ENCODE data around the gene SEMA4G.
A peak's percentile ranks its signal among the peaks of the same experiment; 100 is the strongest.

SEMA4G gene

DNA sequence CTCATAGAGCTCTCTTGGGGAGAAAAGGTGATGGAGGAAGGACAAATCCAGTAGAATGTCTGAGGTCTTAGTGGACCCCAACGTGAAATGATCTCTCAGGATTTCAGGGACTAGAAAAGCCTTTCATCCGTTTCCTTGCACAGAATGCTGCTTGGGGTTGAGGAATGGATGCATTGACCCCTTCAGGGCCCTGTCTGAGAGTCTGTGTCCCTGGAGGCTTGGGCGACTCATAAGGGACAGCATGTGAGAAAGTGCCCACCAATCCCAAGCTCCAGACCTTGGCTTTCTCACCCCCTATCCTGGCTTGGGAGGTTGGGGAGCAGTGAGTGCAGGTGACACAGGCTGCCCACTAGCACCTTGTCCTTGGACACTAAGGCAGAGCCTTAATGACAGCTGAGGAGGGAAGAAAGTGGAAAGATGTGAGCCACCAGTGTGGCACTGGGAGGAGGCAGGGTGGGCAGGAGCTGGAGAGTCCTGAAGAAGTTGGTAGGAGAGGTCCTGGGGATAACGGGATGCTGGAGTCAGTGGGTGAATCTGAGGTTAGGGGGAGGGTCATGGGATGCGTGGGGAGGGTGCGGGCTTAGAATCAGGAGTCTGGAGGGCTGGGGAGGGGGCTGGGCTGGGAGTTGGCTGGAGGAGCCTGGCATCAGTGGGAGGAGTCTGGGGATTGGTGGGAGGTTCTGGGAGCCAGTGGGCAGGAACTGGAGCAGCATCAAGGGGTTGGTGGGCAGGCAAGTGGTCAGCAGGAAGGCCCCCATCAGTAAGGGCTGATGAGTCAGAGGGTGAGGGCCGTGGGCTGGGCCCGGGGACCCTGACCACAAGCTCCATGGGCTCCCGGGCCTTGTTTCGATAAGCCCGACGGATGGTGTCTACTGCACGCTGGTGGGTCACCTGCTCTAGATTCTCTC, 38.9 kb downstream of the SEMA4G start:
- no peak for DNase-seq

GRCh38 chr10:101008823-101009423, 39.6 kb downstream of the SEMA4G start:
- DNase-seq: no peak

GRCh38 chr10:101010329-101010728, 41.0 kb downstream of the SEMA4G start:
- no peak for DNase-seq

DNA sequence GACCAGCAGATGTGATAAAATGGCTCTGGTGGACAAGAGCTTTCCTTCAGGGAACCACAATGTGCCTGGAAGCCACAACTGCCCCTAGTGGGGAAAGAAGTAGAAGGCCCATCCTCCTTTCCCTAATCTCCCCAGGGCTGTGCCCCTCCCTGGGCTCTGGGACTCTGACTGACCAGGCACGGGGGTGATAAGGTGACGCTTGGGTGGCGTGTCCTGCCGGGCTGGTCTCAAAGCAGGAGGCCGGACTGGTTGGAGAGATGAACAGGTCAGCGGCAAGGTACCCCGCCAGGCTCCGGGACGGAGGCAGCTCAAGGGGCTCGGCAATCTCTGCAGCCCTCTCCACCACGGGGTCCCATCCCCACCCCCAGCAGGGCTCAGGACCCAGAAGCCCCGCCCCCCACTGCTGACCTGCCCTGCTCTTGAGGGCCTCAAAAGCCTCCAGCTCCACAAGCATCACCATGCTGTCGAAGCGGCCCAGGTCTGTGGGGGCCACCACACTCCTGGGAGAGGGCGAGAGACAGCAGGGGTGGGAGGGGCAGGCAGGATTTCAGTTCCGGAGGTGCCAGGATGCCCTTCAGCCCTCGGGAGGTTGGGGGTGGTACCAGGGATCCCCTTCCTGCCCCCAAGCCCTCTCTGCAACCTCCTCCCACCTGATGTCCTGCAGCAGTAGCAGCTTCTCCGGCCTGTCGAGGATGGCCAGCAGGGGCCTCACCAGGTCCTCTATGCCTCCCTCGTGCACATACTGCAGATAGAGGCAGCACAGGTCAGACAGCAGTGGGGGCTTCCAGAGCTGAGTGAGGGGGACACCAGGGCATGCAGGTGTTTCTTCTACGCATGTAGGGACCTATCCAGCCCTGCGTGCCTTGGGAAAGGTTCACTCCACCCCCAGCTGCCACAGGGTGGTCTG, 42.5 kb downstream of the SEMA4G start:
- DNase-seq: no peak

GRCh38 chr10:101012525-101013364, 43.4 kb downstream of the SEMA4G start:
- peak; percentile 73 for DNase-seq

DNA sequence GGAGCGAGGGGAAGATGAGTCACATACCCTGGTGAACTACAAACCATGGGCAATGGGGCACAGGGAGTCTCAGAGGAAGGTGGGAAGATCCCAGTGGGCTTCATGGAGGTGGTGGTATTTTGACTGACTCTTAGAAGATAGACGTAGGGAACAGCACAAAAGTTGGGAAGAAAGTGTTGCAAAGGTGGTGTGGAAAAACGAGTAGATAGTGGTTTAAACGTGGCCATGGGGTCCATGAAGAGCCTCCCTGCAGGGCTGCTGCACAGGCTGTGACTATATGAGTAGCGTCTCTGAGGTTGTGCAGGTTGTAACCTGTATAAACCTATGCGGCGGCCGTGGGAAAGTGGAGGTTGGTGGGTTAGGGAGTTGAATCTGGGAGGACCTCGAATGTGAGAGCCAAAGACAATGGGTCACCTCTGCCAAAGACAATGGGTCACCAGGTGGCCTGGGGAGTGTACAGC, 44.1 kb downstream of the SEMA4G start:
- no peak for DNase-seq

- DNase-seq: peak; percentile 78
These were observed 45.1 kb downstream of the SEMA4G start for GRCh38 chr10:101014230-101014884.

DNA sequence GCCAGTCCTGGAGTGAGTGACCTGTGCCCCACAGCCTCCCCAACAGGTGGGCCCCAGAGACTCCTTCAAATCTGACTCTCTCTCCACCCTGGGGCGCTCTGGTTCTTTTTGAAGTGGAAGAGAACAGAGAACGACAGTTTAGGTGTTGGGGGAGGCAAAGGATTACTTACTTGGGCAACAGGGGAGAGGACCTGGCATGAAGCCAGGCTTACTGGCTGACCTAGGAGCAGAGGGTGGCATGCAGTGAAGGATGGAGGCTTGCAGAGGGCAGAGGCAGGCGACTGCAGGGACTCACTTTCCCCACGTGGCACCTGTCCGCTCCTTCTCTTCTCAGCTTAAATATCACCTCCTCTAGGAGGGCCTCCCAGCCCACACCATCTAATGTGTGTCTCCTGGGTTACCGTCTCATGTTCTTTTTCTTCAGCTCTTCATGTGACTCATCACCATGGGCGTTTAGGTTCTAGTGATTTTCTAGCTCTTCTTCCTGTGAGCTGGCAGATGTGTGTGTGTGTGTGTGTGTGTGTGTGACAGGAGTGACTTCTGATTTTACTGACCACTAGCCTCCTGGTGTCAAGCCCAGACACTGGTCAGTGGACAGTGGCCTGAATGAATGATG, 45.8 kb downstream of the SEMA4G start:
- DNase-seq: no peak

DNA sequence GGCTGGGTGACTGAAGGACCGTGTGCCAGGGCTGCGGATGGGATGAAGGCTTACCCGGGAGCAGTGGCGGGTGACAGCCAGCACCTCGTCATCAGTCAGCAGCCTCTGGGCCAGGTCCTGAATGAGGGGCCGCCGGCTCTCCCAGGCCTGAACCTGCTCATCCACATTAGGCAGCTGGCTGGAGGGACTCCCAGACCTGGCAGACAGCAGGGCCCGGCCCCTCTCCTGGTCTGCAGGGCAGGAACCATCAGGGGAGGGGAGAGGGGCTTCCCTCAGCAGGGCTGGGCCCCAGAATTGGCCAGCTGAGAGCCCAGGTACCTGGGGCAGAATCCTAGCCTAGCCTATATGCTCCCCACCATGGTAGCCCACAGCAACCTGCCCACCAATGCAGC, 46.3 kb downstream of the SEMA4G start:
- no peak for DNase-seq

GRCh38 chr10:101016814-101017213, 47.5 kb downstream of the SEMA4G start:
- DNase-seq: no peak

- DNase-seq: no peak
These were observed 48.9 kb downstream of the SEMA4G start for GRCh38 chr10:101018118-101018599.

DNA sequence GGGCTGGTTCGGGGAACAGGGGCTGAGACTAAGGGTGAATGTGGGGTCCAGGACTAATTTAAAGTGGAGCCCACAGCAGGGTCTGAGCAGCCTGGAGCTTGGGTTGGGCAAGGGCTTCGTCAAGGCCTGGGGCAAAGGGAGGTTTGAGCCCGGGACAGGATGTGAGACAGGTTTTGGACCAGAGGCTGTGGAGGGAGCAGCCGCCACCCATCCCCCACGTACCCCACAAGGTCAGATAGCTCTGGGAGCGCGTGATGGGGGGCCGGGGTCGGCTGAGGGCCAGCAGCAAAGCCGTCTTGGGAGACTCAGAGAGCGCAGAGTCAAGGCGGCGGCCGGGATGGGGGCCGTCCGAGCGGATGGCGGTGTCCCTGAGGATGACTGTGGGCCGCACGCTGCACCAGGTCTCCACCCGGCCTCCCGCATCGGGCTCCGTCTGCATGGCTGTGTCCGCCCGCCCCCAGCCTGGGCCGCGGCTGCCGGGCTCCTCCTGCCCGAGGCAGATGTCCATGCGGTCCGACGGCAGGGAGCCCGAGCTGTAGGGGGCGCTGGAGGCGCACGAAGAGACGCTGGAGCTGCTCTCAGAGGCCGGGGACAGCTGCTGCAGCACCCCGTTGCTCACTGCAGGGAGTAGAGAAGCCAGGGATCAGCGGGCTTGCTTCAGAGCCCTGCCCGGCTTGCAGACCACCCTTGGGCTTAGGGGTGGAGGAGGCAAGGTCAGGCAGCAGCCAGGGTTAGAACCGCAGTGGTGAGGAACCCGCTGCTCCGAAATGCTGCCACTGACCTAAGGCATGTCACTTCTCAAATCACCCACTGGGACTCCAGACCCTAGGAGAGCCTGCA, 49.5 kb downstream of the SEMA4G start:
- peak; percentile 77 for DNase-seq
